A673 (cell line): Measurements from ENCODE around the gene DHRS12. TPM values are rescaled to one million over a fixed set of nuclear protein-coding genes. Genes with fewer than 3 reads are reported as not detected.

ENCODE experiments used
- BruUV-seq: library from RNA; stranded (reverse); fragments of 400-500 nt; replicated peaks from 2 replicates; lab custom pipeline; 2021; lab: Mats Ljungman, UMichigan
- CTCF ChIA-PET: fragments of 300-600 bp; sonication (Branson Sonifier 250); formaldehyde crosslinking; loops from one replicate; lab custom pipeline; 2022; ENCODE audit warnings: antibody characterized with exemption; lab: Charles Lee
- POLR2A ChIA-PET: fragments of 300-600 bp; sonication (Branson Sonifier 250); formaldehyde crosslinking; loops from one replicate; lab custom pipeline; 2022; ENCODE audit warnings: antibody characterized with exemption; ENCODE audit not compliant: low non-redundant PET; lab: Charles Lee
- DNase-seq: peaks from one replicate; pipeline ENCODE4 v3.0.0-alpha.2; 2015; ENCODE audit warnings: low spot score
- H3K27ac ChIP-seq: fragments of 200-600 bp; sonication (generic); 2 replicates; pipeline ENCODE4 v1.5.1; 2016; ENCODE audit warnings: mixed run types, low read depth, mild to moderate bottlenecking, mixed read lengths, antibody characterized with exemption, low read length; ENCODE audit not compliant: poor library complexity, severe bottlenecking
- H3K27me3 ChIP-seq: fragments of 200-600 bp; sonication (generic); replicated peaks from 2 replicates; pipeline ENCODE4 v1.6.1; 2017; ENCODE audit warnings: mixed run types, low read depth, mild to moderate bottlenecking, mixed read lengths, antibody characterized with exemption, low read length; ENCODE audit not compliant: insufficient read depth, poor library complexity
- H3K36me3 ChIP-seq: fragments of 200-600 bp; sonication (generic); 2 replicates; pipeline ENCODE4 v1.6.1; 2016; ENCODE audit warnings: mixed run types, mild to moderate bottlenecking, mixed read lengths, antibody characterized with exemption, low read length; ENCODE audit not compliant: insufficient read depth, poor library complexity, severe bottlenecking
- H3K4me1 ChIP-seq: fragments of 200-600 bp; sonication (generic); 2 replicates; pipeline ENCODE4 v1.6.1; 2017; ENCODE audit warnings: mixed run types, mild to moderate bottlenecking, mixed read lengths, antibody characterized with exemption, low read length; ENCODE audit not compliant: insufficient read depth, poor library complexity, severe bottlenecking
- H3K4me3 ChIP-seq: fragments of 200-600 bp; sonication (generic); 2 replicates; pipeline ENCODE4 v1.5.1; 2016; ENCODE audit warnings: low read depth, mixed run types, mild to moderate bottlenecking, mixed read lengths, low read length; ENCODE audit not compliant: poor library complexity, severe bottlenecking
- H3K9me3 ChIP-seq: fragments of 200-600 bp; sonication (generic); 2 replicates; pipeline ENCODE4 v1.6.1; 2016; ENCODE audit warnings: mixed run types, low read depth, mild to moderate bottlenecking, mixed read lengths, antibody characterized with exemption, low read length; ENCODE audit not compliant: poor library complexity, severe bottlenecking
- EZH2 ChIP-seq: fragments of 200-600 bp; sonication (generic); IDR thresholded peaks from 2 replicates; pipeline ENCODE4 v1.6.1; 2017; ENCODE audit warnings: borderline replicate concordance, low read depth, mild to moderate bottlenecking, mixed read lengths, antibody characterized with exemption, low read length; ENCODE audit not compliant: poor library complexity, severe bottlenecking
- intact Hi-C: fragments of 100-400 bp; cut with micrococcal nuclease; formaldehyde crosslinking; loops from one replicate; pipeline ENCODE4 v1.10.0; 2022; ENCODE audit not compliant: unreplicated experiment
- total RNA-seq: library from RNA; stranded (reverse); gene quantifications from 2 replicates; pipeline ENCODE4 v1.2.3, GENCODE V29; 2021
- TF ChIP-seq, protein P1 (sequence below): fragments of 300-800, 200-600 bp; sonication (generic); conservative IDR thresholded peaks from 2 replicates; pipeline ENCODE4 v1.5.1; 2017; ENCODE audit warnings: low read depth, mild to moderate bottlenecking, antibody characterized with exemption, low read length, moderate library complexity, mixed read lengths

DHRS12 gene
- total RNA-seq, 1 experiment from 2014 or later = 2.8 TPM

- H3K9me3 ChIP-seq = no peaks in the 10 kb centered on the region
- H3K4me1 ChIP-seq = peaks cover 6% of the 10 kb centered on the region
- H3K27ac ChIP-seq = no peak overlapping the region
- POLR2A ChIA-PET = no interaction called here
- H3K4me3 ChIP-seq = no peak overlapping the region
- intact Hi-C loops = loop anchor here (5.0 to 10.0 kb wide), 3 partner anchors 291 to 568 kb away; no protein-coding TSS in a partner anchor
- H3K27me3 ChIP-seq = no peaks in the 10 kb centered on the region
- CTCF ChIA-PET = no interaction called here
- no peak for DNase-seq
- no peaks in the 10 kb centered on the region for H3K36me3 ChIP-seq
- no TSS peak for BruUV-seq
- TF ChIP-seq EZH2 = no peak
- TF ChIP-seq, protein P1, sequence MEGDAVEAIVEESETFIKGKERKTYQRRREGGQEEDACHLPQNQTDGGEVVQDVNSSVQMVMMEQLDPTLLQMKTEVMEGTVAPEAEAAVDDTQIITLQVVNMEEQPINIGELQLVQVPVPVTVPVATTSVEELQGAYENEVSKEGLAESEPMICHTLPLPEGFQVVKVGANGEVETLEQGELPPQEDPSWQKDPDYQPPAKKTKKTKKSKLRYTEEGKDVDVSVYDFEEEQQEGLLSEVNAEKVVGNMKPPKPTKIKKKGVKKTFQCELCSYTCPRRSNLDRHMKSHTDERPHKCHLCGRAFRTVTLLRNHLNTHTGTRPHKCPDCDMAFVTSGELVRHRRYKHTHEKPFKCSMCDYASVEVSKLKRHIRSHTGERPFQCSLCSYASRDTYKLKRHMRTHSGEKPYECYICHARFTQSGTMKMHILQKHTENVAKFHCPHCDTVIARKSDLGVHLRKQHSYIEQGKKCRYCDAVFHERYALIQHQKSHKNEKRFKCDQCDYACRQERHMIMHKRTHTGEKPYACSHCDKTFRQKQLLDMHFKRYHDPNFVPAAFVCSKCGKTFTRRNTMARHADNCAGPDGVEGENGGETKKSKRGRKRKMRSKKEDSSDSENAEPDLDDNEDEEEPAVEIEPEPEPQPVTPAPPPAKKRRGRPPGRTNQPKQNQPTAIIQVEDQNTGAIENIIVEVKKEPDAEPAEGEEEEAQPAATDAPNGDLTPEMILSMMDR = no peak
Measured at GRCh38 chr13:51795419-51795818, 8.5 kb downstream of the DHRS12 start.

DNA sequence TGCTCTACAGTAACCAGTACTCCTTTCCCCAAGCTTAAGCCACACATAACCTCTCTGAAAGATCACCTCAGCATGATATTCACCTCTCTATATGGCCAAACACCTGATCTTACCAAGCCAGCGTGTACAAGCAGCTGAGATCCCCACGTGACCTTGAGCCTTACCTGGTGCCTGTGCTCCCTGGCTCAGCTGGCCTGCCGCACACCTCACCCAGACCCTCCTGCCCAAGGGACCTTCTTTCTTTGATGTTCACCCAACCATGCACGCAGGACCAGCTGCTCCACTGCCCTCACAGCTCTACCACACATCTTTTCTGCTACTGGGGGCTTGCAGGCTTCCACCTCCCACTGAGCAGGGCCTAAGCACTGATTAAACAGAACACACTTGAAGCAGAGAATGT, 9.0 kb downstream of the DHRS12 start:
- ChIA-PET CTCF (no interaction called here), POLR2A (no interaction called here)
- BruUV-seq = no TSS peak

GRCh38 chr13:51793570-51794271, 10.2 kb downstream of the DHRS12 start:
- Histone ChIP-seq H3K27ac (no peak overlapping the region), H3K4me1 (peaks cover 6% of the 10 kb centered on the region), H3K9me3 (no peaks in the 10 kb centered on the region), H3K27me3 (no peaks in the 10 kb centered on the region), H3K4me3 (no peak overlapping the region), H3K36me3 (no peaks in the 10 kb centered on the region)
- intact Hi-C loops = loop anchor here (10.0 kb wide), 1 partner anchor 289 kb away; no protein-coding TSS in a partner anchor
- peak; percentile 51 for DNase-seq
- CTCF ChIA-PET = no interaction called here
- TF ChIP-seq, protein P1 = no peak
- no peak for TF ChIP-seq EZH2
- POLR2A ChIA-PET = no interaction called here
- no TSS peak for BruUV-seq

More for the DNA sequence above, 9.0 kb downstream of the DHRS12 start:
- Histone ChIP-seq H3K4me1 (peaks cover 6% of the 10 kb centered on the region), H3K27ac (no peak overlapping the region), H3K36me3 (no peaks in the 10 kb centered on the region), H3K9me3 (no peaks in the 10 kb centered on the region), H3K27me3 (no peaks in the 10 kb centered on the region), H3K4me3 (no peak overlapping the region)
- intact Hi-C loops = loop anchor here (5.0 to 10.0 kb wide), 3 partner anchors 290 to 568 kb away; no protein-coding TSS in a partner anchor
- DNase-seq = no peak
- TF ChIP-seq, protein P1 = no peak
- TF ChIP-seq EZH2 = no peak
